Skeletal muscle satellite cell (primary cell): ENCODE results near the gene CHAD.

Experiments used
- H3K27me3 ChIP-seq: 2 replicates; pipeline ENCODE4 v1.7.0; 2013; ENCODE audit warnings: low read length; ENCODE audit not compliant: control insufficient read depth, insufficient read depth
- H3K36me3 ChIP-seq: 2 replicates; pipeline ENCODE4 v1.7.0; 2013; ENCODE audit warnings: mild to moderate bottlenecking, control low read depth, low read length; ENCODE audit not compliant: insufficient read depth
- H3K4me1 ChIP-seq: 2 replicates; pipeline ENCODE4 v1.7.0; 2013; ENCODE audit warnings: low read length; ENCODE audit not compliant: control insufficient read depth, insufficient read depth
- H3K4me2 ChIP-seq: 2 replicates; pipeline ENCODE4 v1.7.0; 2013; ENCODE audit warnings: mild to moderate bottlenecking, low read length
- H3K4me3 ChIP-seq: 2 replicates; pipeline ENCODE4 v1.7.0; 2013; ENCODE audit warnings: low read length
- H3K9ac ChIP-seq: 2 replicates; pipeline ENCODE4 v1.7.0; 2013; ENCODE audit warnings: mild to moderate bottlenecking, low read depth, low read length, moderate library complexity
- H3K9me3 ChIP-seq: replicated peaks from 2 replicates; pipeline ENCODE4 v1.7.0; 2013; ENCODE audit warnings: mild to moderate bottlenecking, control low read depth, low read length

Gene CHAD

GRCh38 chr17:50470426-50470825 lies 1.7 kb upstream of the CHAD start:
- Histone ChIP-seq H3K4me2 (no peak overlapping the region), H3K27me3 (peaks cover 41% of the 10 kb centered on the region), H3K9ac (no peak overlapping the region), H3K4me3 (no peak overlapping the region), H3K4me1 (peaks cover 11% of the 10 kb centered on the region), H3K36me3 (no peaks in the 10 kb centered on the region), H3K9me3 (no peaks in the 10 kb centered on the region)

GRCh38 chr17:50469671-50470305 lies 1.1 kb upstream of the CHAD start:
- Histone ChIP-seq H3K9me3 (no peaks in the 10 kb centered on the region), H3K4me2 (peak overlapping the region; percentile 73), H3K9ac (no peak overlapping the region), H3K4me1 (peaks cover 11% of the 10 kb centered on the region), H3K4me3 (no peak overlapping the region), H3K27me3 (peaks cover 41% of the 10 kb centered on the region), H3K36me3 (no peaks in the 10 kb centered on the region)

- peaks cover 11% of the 10 kb centered on the region for H3K4me1 ChIP-seq
- H3K4me2 ChIP-seq = peak overlapping the region; percentile 73
- no peaks in the 10 kb centered on the region for H3K36me3 ChIP-seq
- no peaks in the 10 kb centered on the region for H3K9me3 ChIP-seq
- H3K9ac ChIP-seq = no peak overlapping the region
- peak overlapping the region; percentile 17 for H3K4me3 ChIP-seq
- peaks cover 41% of the 10 kb centered on the region for H3K27me3 ChIP-seq
Measured at GRCh38 chr17:50469208-50469605, 527 bp upstream of the CHAD start.

GRCh38 chr17:50467855-50468303 lies 801 bp downstream of the CHAD start:
- no peak overlapping the region for H3K4me2 ChIP-seq
- no peaks in the 10 kb centered on the region for H3K9me3 ChIP-seq
- H3K36me3 ChIP-seq = no peaks in the 10 kb centered on the region
- H3K4me1 ChIP-seq = peaks cover 11% of the 10 kb centered on the region
- no peak overlapping the region for H3K4me3 ChIP-seq
- peaks cover 41% of the 10 kb centered on the region for H3K27me3 ChIP-seq
- H3K9ac ChIP-seq = no peak overlapping the region

- no peak overlapping the region for H3K4me3 ChIP-seq
- no peak overlapping the region for H3K4me2 ChIP-seq
- H3K36me3 ChIP-seq = no peaks in the 10 kb centered on the region
- H3K9ac ChIP-seq = no peak overlapping the region
- H3K4me1 ChIP-seq = peaks cover 11% of the 10 kb centered on the region
- H3K27me3 ChIP-seq = peaks cover 41% of the 10 kb centered on the region
- H3K9me3 ChIP-seq = no peaks in the 10 kb centered on the region
Measured at GRCh38 chr17:50467114-50467854, 1.4 kb downstream of the CHAD start.

- no peak overlapping the region for H3K4me2 ChIP-seq
- H3K4me3 ChIP-seq = no peak overlapping the region
- H3K36me3 ChIP-seq = no peaks in the 10 kb centered on the region
- H3K27me3 ChIP-seq = peaks cover 39% of the 10 kb centered on the region
- H3K9me3 ChIP-seq = no peaks in the 10 kb centered on the region
- peaks cover 11% of the 10 kb centered on the region for H3K4me1 ChIP-seq
- H3K9ac ChIP-seq = no peak overlapping the region
Measured at GRCh38 chr17:50466371-50467113, 2.1 kb downstream of the CHAD start.

GRCh38 chr17:50465635-50466034 lies 3.0 kb downstream of the CHAD start:
- peaks cover 39% of the 10 kb centered on the region for H3K27me3 ChIP-seq
- peaks cover 11% of the 10 kb centered on the region for H3K4me1 ChIP-seq
- no peaks in the 10 kb centered on the region for H3K36me3 ChIP-seq
- no peak overlapping the region for H3K4me3 ChIP-seq
- H3K4me2 ChIP-seq = no peak overlapping the region
- no peak overlapping the region for H3K9ac ChIP-seq
- no peaks in the 10 kb centered on the region for H3K9me3 ChIP-seq

GRCh38 chr17:50465171-50465570 lies 3.5 kb downstream of the CHAD start:
- peaks cover 35% of the 10 kb centered on the region for H3K27me3 ChIP-seq
- H3K36me3 ChIP-seq = no peaks in the 10 kb centered on the region
- H3K4me1 ChIP-seq = peaks cover 11% of the 10 kb centered on the region
- H3K9ac ChIP-seq = no peak overlapping the region
- H3K9me3 ChIP-seq = no peaks in the 10 kb centered on the region
- H3K4me2 ChIP-seq = no peak overlapping the region
- H3K4me3 ChIP-seq = no peak overlapping the region

GRCh38 chr17:50464736-50465135 lies 3.9 kb downstream of the CHAD start:
- Histone ChIP-seq H3K9ac (no peak overlapping the region), H3K4me1 (peaks cover 11% of the 10 kb centered on the region), H3K4me3 (no peak overlapping the region), H3K4me2 (no peak overlapping the region), H3K27me3 (peaks cover 30% of the 10 kb centered on the region), H3K36me3 (no peaks in the 10 kb centered on the region), H3K9me3 (no peaks in the 10 kb centered on the region)

- no peaks in the 10 kb centered on the region for H3K36me3 ChIP-seq
- H3K4me1 ChIP-seq = peaks cover 7% of the 10 kb centered on the region
- no peaks in the 10 kb centered on the region for H3K9me3 ChIP-seq
- H3K27me3 ChIP-seq = peaks cover 26% of the 10 kb centered on the region
- H3K9ac ChIP-seq = no peak overlapping the region
- H3K4me2 ChIP-seq = no peak overlapping the region
- H3K4me3 ChIP-seq = no peak overlapping the region
Measured at GRCh38 chr17:50464121-50464520, 4.6 kb downstream of the CHAD start.

GRCh38 chr17:50462446-50462845 lies 6.2 kb downstream of the CHAD start:
- Histone ChIP-seq H3K36me3 (no peaks in the 10 kb centered on the region), H3K4me2 (no peak overlapping the region), H3K9me3 (no peaks in the 10 kb centered on the region), H3K27me3 (peaks cover 9% of the 10 kb centered on the region), H3K4me1 (peaks cover 4% of the 10 kb centered on the region), H3K9ac (no peak overlapping the region), H3K4me3 (no peak overlapping the region)
